Measurements from ENCODE around the gene GPC5. TPM values are rescaled to one million over a fixed set of nuclear protein-coding genes. Genes with fewer than 3 reads are reported as not detected.

GPC5 gene
- polyA plus RNA-seq, 4 donors, result 0.18 to 0.86 TPM; not detected in 2

DNA sequence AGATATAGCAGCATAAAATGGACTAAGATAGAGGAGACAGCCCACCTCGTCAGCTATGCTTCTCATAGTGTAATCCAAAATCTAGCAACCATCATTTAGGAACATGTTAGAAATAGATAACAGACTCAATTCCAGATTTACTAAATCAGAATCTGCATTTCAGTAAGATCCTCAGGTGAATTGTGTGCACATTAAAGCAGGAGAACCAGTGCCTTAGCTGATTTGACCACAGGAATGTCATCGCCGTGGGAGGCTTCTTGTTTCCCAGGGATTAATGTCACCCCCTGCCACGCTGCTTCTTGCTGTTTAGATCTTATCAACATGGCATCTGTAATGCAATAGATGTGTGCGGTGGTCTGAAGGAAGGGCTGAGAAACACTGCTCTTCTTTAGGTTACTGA, 84.0 kb downstream of the GPC5 start:
- H3K27ac ChIP-seq (ENCODE audit: low read depth in 1 of 3, low read length in 2 of 3), result no peak overlapping the region
- DNase-seq (no peak), FAIRE-seq (no peak)
- no peaks in the 10 kb centered on the region for H3K9me3 ChIP-seq (ENCODE audit: control insufficient read depth in 2 of 2, insufficient read depth in 1 of 2, low read depth in 1 of 2, low read length in 1 of 2)
- H3K36me3 ChIP-seq (ENCODE audit: control insufficient read depth in 3 of 3, insufficient read depth in 2 of 3, low read depth in 1 of 3, low read length in 3 of 3), result no peaks in the 10 kb centered on the region
- H3K4me3 ChIP-seq (ENCODE audit: low read depth in 1 of 3, low read length in 3 of 3), result no peak overlapping the region
- WGBS, 3 donors, result 55 to 64% (median 64%) methylated on average over 5 of the region's 5 CpGs
- no peaks in the 10 kb centered on the region for H3K27me3 ChIP-seq (ENCODE audit: control insufficient read depth in 3 of 3, insufficient read depth in 3 of 3, low read length in 3 of 3)
- H3K4me1 ChIP-seq (ENCODE audit: control insufficient read depth in 3 of 3, insufficient read depth in 2 of 3, low read depth in 1 of 3, low read length in 2 of 3), result no peaks in the 10 kb centered on the region

DNA sequence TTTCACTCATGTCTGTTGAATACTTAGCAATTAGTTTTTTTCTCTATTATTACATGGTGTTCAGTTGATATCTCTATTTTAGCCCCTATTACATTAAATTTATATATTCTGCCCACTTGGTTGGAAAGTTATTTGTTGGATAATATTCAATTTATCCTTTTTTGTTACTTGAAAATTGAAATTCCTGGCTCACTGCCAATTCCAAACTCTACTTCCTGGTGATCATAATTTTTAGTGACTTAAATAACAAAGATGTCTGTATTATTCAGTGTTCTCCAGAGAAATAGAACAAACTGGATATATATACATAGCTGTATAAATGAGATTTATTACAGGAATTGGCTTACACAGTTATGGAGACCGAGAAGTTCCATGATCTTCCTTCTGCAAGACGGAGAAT, 93.6 kb downstream of the GPC5 start:
- Histone ChIP-seq H3K36me3 (ENCODE audit: control insufficient read depth in 3 of 3, insufficient read depth in 2 of 3, low read depth in 1 of 3, low read length in 3 of 3) (no peaks in the 10 kb centered on the region), H3K4me1 (ENCODE audit: control insufficient read depth in 3 of 3, insufficient read depth in 2 of 3, low read depth in 1 of 3, low read length in 2 of 3) (no peaks in the 10 kb centered on the region), H3K27me3 (ENCODE audit: control insufficient read depth in 3 of 3, insufficient read depth in 3 of 3, low read length in 3 of 3) (no peaks in the 10 kb centered on the region), H3K4me3 (ENCODE audit: low read depth in 1 of 3, low read length in 3 of 3) (no peak overlapping the region), H3K27ac (ENCODE audit: low read depth in 1 of 3, low read length in 2 of 3) (no peak overlapping the region), H3K9me3 (ENCODE audit: control insufficient read depth in 2 of 2, insufficient read depth in 1 of 2, low read depth in 1 of 2, low read length in 1 of 2) (no peaks in the 10 kb centered on the region)
- DNase-seq (no peak), FAIRE-seq (no peak)
- 59 to 80% (median 75%) methylated on average over 2 of the region's 2 CpGs for WGBS, 3 donors

DNA sequence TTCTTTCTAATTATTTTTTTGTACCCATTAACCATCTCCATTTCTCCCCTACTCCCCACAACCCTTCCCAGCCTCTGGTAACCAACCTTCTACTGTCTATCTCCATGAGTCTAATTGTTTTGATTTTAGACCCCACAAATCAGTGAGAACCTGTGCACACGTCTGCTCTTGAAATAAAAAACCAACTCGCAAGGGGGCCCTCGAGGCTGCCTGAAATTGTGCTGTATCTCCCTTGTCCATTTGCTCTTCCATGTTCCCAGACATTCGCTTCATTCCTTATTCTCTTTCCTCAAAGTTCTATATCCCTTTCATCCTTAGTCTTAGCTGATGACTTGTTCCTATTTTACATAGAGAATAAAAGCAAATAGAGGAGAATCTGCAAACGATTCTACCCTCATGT, 95.0 kb downstream of the GPC5 start:
- 80 to 86% (median 85%) methylated on average over 5 of the region's 5 CpGs for WGBS, 3 donors
- H3K4me1 ChIP-seq (ENCODE audit: control insufficient read depth in 3 of 3, insufficient read depth in 2 of 3, low read depth in 1 of 3, low read length in 2 of 3), result no peaks in the 10 kb centered on the region
- no peaks in the 10 kb centered on the region for H3K9me3 ChIP-seq (ENCODE audit: control insufficient read depth in 2 of 2, insufficient read depth in 1 of 2, low read depth in 1 of 2, low read length in 1 of 2)
- H3K27me3 ChIP-seq (ENCODE audit: control insufficient read depth in 3 of 3, insufficient read depth in 3 of 3, low read length in 3 of 3), result no peaks in the 10 kb centered on the region
- H3K27ac ChIP-seq (ENCODE audit: low read depth in 1 of 3, low read length in 2 of 3), result no peak overlapping the region
- H3K4me3 ChIP-seq (ENCODE audit: low read depth in 1 of 3, low read length in 3 of 3), result no peak overlapping the region
- DNase-seq (no peak), FAIRE-seq (no peak)
- H3K36me3 ChIP-seq (ENCODE audit: control insufficient read depth in 3 of 3, insufficient read depth in 2 of 3, low read depth in 1 of 3, low read length in 3 of 3), result no peaks in the 10 kb centered on the region

DNA sequence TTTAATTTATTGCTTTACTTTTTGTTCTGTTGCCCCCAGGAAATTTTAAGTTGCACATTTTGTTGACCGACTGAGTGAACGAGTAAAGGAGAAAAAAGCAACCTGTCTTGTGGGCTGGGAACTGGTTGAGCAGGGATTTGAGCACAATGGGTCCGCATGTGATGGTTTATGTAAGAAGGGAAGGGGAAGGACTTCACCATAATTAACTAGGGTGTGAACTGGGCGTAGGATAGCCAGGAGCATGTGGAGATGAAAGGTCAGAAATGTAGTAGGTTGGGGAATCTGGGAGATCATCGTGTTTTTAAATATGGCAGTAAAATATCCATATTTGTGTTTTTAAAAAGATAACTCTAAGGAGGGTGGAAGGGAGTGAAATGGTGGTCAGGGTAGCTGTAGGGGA, 99.9 kb downstream of the GPC5 start:
- Histone ChIP-seq H3K36me3 (ENCODE audit: control insufficient read depth in 3 of 3, insufficient read depth in 2 of 3, low read depth in 1 of 3, low read length in 3 of 3) (no peaks in the 10 kb centered on the region), H3K4me1 (ENCODE audit: control insufficient read depth in 3 of 3, insufficient read depth in 2 of 3, low read depth in 1 of 3, low read length in 2 of 3) (no peaks in the 10 kb centered on the region), H3K4me3 (ENCODE audit: low read depth in 1 of 3, low read length in 3 of 3) (no peak overlapping the region), H3K27me3 (ENCODE audit: control insufficient read depth in 3 of 3, insufficient read depth in 3 of 3, low read length in 3 of 3) (no peaks in the 10 kb centered on the region), H3K27ac (ENCODE audit: low read depth in 1 of 3, low read length in 2 of 3) (no peak overlapping the region), H3K9me3 (ENCODE audit: control insufficient read depth in 2 of 2, insufficient read depth in 1 of 2, low read depth in 1 of 2, low read length in 1 of 2) (no peaks in the 10 kb centered on the region)
- WGBS, 3 donors, result 60 to 81% (median 68%) methylated on average over 5 of the region's 5 CpGs
- DNase-seq (no peak), FAIRE-seq (no peak)

DNA sequence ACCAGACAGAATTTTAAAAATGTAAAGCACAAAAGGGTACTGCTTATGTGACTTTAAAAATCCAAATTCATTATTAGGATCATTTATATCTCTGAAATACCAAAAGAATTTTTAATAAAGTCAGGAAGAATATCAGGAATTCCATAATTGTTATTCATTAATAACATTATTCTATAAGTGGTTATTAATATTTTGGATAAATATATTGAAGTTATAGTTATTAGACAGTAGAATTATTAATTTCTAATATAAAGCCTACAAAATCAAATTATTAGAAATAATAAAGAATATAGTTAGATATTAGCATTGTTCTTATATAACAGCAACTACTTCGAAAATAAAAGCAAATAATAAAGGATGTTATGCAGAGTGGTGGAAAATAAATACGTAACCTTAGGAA, 105.8 kb downstream of the GPC5 start:
- no peak for DNase-seq
- H3K27me3 ChIP-seq (ENCODE audit: control insufficient read depth in 3 of 3, insufficient read depth in 3 of 3, low read length in 3 of 3), result no peaks in the 10 kb centered on the region
- FAIRE-seq, result peak; percentile 93
- no peaks in the 10 kb centered on the region for H3K9me3 ChIP-seq (ENCODE audit: control insufficient read depth in 2 of 2, insufficient read depth in 1 of 2, low read depth in 1 of 2, low read length in 1 of 2)
- no peak overlapping the region for H3K27ac ChIP-seq (ENCODE audit: low read depth in 1 of 3, low read length in 2 of 3)
- 79 to 85% (median 84%) methylated on average over 2 of the region's 2 CpGs for WGBS, 3 donors
- no peak overlapping the region for H3K4me3 ChIP-seq (ENCODE audit: low read depth in 1 of 3, low read length in 3 of 3)
- H3K4me1 ChIP-seq (ENCODE audit: control insufficient read depth in 3 of 3, insufficient read depth in 2 of 3, low read depth in 1 of 3, low read length in 2 of 3), result no peaks in the 10 kb centered on the region
- H3K36me3 ChIP-seq (ENCODE audit: control insufficient read depth in 3 of 3, insufficient read depth in 2 of 3, low read depth in 1 of 3, low read length in 3 of 3), result no peaks in the 10 kb centered on the region

DNA sequence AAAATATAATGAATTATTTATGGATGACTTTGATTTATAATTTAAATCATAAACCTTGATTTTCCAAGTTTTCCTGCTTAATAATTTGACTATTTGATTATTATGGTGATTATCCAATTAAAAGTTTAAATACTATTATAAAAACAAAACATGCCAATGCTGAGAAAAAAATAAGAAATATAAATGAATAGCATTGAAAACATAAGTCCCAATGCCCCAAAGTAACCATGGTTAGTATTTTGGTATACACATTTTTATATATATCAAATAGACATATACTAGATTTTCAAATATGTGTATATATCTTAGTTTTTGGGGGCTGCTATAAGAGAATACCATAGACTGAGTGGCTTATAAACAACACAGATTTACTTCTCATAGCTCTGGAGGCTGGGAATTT, 108.3 kb downstream of the GPC5 start:
- no peaks in the 10 kb centered on the region for H3K4me1 ChIP-seq (ENCODE audit: control insufficient read depth in 3 of 3, insufficient read depth in 2 of 3, low read depth in 1 of 3, low read length in 2 of 3)
- FAIRE-seq (no peak), DNase-seq (no peak)
- H3K4me3 ChIP-seq (ENCODE audit: low read depth in 1 of 3, low read length in 3 of 3), result no peak overlapping the region
- H3K27me3 ChIP-seq (ENCODE audit: control insufficient read depth in 3 of 3, insufficient read depth in 3 of 3, low read length in 3 of 3), result no peaks in the 10 kb centered on the region
- no peaks in the 10 kb centered on the region for H3K9me3 ChIP-seq (ENCODE audit: control insufficient read depth in 2 of 2, insufficient read depth in 1 of 2, low read depth in 1 of 2, low read length in 1 of 2)
- no peaks in the 10 kb centered on the region for H3K36me3 ChIP-seq (ENCODE audit: control insufficient read depth in 3 of 3, insufficient read depth in 2 of 3, low read depth in 1 of 3, low read length in 3 of 3)
- H3K27ac ChIP-seq (ENCODE audit: low read depth in 1 of 3, low read length in 2 of 3), result no peak overlapping the region

DNA sequence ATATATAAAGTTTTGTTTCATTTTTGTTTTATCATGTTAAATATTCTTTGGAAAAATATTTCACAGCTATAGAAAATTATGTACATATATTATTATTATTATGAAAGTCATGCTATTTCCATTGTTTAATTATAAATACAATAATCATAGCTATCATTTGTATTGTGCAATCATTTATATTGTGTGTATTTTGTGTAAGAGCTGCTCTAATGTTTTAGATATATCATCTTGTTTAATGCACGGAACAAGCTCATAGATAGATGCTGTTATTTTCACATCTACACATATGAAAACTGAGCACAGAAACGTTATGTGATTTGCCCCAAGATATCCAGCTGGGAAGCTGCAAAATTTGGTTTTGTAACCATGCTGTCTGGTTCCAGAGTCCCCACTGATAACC, 111.6 kb downstream of the GPC5 start:
- Histone ChIP-seq H3K4me3 (ENCODE audit: low read depth in 1 of 3, low read length in 3 of 3) (no peak overlapping the region), H3K27me3 (ENCODE audit: control insufficient read depth in 3 of 3, insufficient read depth in 3 of 3, low read length in 3 of 3) (no peaks in the 10 kb centered on the region), H3K27ac (ENCODE audit: low read depth in 1 of 3, low read length in 2 of 3) (no peak overlapping the region), H3K4me1 (ENCODE audit: control insufficient read depth in 3 of 3, insufficient read depth in 2 of 3, low read depth in 1 of 3, low read length in 2 of 3) (no peaks in the 10 kb centered on the region), H3K9me3 (ENCODE audit: control insufficient read depth in 2 of 2, insufficient read depth in 1 of 2, low read depth in 1 of 2, low read length in 1 of 2) (no peaks in the 10 kb centered on the region), H3K36me3 (ENCODE audit: control insufficient read depth in 3 of 3, insufficient read depth in 2 of 3, low read depth in 1 of 3, low read length in 3 of 3) (no peaks in the 10 kb centered on the region)
- WGBS, 3 donors, result 54 to 61% (median 55%) methylated on average over 2 of the region's 2 CpGs
- FAIRE-seq, result no peak
- DNase-seq, result no peak

DNA sequence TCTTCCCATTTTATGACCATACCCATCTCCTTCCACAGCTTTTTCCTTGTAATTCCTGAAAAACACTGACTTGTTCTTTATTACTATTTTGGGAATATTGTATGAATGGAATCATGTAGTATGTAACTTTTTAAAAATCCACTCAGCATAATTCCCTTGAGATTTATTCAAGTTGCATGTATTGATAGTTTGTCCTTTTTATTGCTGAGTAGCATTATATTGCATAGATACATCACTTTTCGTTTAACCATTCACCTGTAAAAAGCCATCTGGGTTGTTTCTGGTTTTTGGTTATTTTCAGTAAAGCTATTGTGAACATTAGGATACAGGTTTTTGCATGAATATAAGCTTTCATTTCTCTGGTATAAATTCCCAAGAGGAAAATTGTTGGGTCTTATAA, 115.4 kb downstream of the GPC5 start:
- Histone ChIP-seq H3K27ac (ENCODE audit: low read depth in 1 of 3, low read length in 2 of 3) (no peak overlapping the region), H3K36me3 (ENCODE audit: control insufficient read depth in 3 of 3, insufficient read depth in 2 of 3, low read depth in 1 of 3, low read length in 3 of 3) (no peaks in the 10 kb centered on the region), H3K9me3 (ENCODE audit: control insufficient read depth in 2 of 2, insufficient read depth in 1 of 2, low read depth in 1 of 2, low read length in 1 of 2) (peaks cover 0 to 6% of the 10 kb centered on the region in 2 donors), H3K27me3 (ENCODE audit: control insufficient read depth in 3 of 3, insufficient read depth in 3 of 3, low read length in 3 of 3) (no peaks in the 10 kb centered on the region), H3K4me3 (ENCODE audit: low read depth in 1 of 3, low read length in 3 of 3) (no peak overlapping the region), H3K4me1 (ENCODE audit: control insufficient read depth in 3 of 3, insufficient read depth in 2 of 3, low read depth in 1 of 3, low read length in 2 of 3) (no peaks in the 10 kb centered on the region)
- no peak for DNase-seq
- WGBS, 3 donors, result 61 to 69% (median 62%) methylated on average over 1 of the region's 1 CpG
- no peak for FAIRE-seq

DNA sequence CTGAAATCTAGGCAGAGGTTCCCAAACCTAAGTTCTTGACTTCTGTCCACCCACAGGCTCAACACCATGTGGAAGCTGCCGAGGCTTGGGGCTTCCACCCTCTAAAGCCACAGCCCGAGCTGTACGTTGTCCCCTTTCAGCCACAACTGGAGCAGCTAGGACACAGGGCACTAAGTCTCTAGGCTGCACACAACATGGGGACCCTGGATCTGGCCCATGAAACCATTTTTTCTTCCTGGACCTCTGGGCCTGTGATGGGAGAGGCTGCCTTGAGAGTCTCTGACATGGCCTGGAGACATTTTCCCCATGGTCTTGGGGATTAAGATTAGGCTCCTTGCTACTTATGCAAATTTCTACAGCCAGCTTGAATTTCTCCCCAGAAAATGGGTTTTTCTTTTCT, 118.4 kb downstream of the GPC5 start:
- no peak for DNase-seq
- 81 to 90% (median 86%) methylated on average over 3 of the region's 3 CpGs for WGBS, 3 donors
- Histone ChIP-seq H3K4me3 (ENCODE audit: low read depth in 1 of 3, low read length in 3 of 3) (no peak overlapping the region), H3K4me1 (ENCODE audit: control insufficient read depth in 3 of 3, insufficient read depth in 2 of 3, low read depth in 1 of 3, low read length in 2 of 3) (no peaks in the 10 kb centered on the region), H3K9me3 (ENCODE audit: control insufficient read depth in 2 of 2, insufficient read depth in 1 of 2, low read depth in 1 of 2, low read length in 1 of 2) (peaks cover 0 to 6% of the 10 kb centered on the region in 2 donors), H3K36me3 (ENCODE audit: control insufficient read depth in 3 of 3, insufficient read depth in 2 of 3, low read depth in 1 of 3, low read length in 3 of 3) (no peaks in the 10 kb centered on the region), H3K27ac (ENCODE audit: low read depth in 1 of 3, low read length in 2 of 3) (no peak overlapping the region), H3K27me3 (ENCODE audit: control insufficient read depth in 3 of 3, insufficient read depth in 3 of 3, low read length in 3 of 3) (no peaks in the 10 kb centered on the region)
- FAIRE-seq, result no peak

Measured in small intestine (tissue), 7 donors.